ENCODE results near the gene STXBP3. TPM values are rescaled to one million over a fixed set of nuclear protein-coding genes. Genes with fewer than 3 reads are reported as not detected.

STXBP3 gene
- total RNA-seq, 1 donor = 68.4 TPM

GRCh38 chr1:108847494-108847893 lies 101.0 kb downstream of the STXBP3 start:
- no peak overlapping the region for H2AFZ ChIP-seq (ENCODE audit: low read length)
- no peaks in the 10 kb centered on the region for H4K20me1 ChIP-seq (ENCODE audit: insufficient read depth, low read length)
- no peaks in the 10 kb centered on the region for H3K9me3 ChIP-seq (ENCODE audit: low read depth, low read length)
- DNase-seq (ENCODE audit: insufficient read length, low spot score, missing footprints) = no peak
- no peaks in the 10 kb centered on the region for H3K79me2 ChIP-seq (ENCODE audit: insufficient read depth, low read length)
- TF ChIP-seq CTCF (IDR thresholded peaks at IDR 0.05; ENCODE audit: extremely low read depth, low read depth, low read length) = no peak
- peaks cover 4% of the 10 kb centered on the region for H3K4me1 ChIP-seq (ENCODE audit: insufficient read depth, low read length)
- no peak overlapping the region for H3K4me2 ChIP-seq (ENCODE audit: insufficient read depth, low read length)
- H3K27me3 ChIP-seq (ENCODE audit: insufficient read depth, low read length) = peaks cover 2% of the 10 kb centered on the region
- H3K4me3 ChIP-seq (ENCODE audit: insufficient read depth, low read length) = no peak overlapping the region
- H3K36me3 ChIP-seq (ENCODE audit: insufficient read depth, low read length) = no peaks in the 10 kb centered on the region
- H3K27ac ChIP-seq (ENCODE audit: low read depth, low read length) = no peak overlapping the region

GRCh38 chr1:108848806-108849205 lies 102.3 kb downstream of the STXBP3 start:
- no peak overlapping the region for H3K4me2 ChIP-seq (ENCODE audit: insufficient read depth, low read length)
- no peaks in the 10 kb centered on the region for H3K27me3 ChIP-seq (ENCODE audit: insufficient read depth, low read length)
- no peak for TF ChIP-seq CTCF (IDR thresholded peaks at IDR 0.05; ENCODE audit: extremely low read depth, low read depth, low read length)
- no peaks in the 10 kb centered on the region for H3K9me3 ChIP-seq (ENCODE audit: low read depth, low read length)
- H3K36me3 ChIP-seq (ENCODE audit: insufficient read depth, low read length) = no peaks in the 10 kb centered on the region
- no peaks in the 10 kb centered on the region for H4K20me1 ChIP-seq (ENCODE audit: insufficient read depth, low read length)
- no peak overlapping the region for H2AFZ ChIP-seq (ENCODE audit: low read length)
- no peak overlapping the region for H3K4me3 ChIP-seq (ENCODE audit: insufficient read depth, low read length)
- no peak overlapping the region for H3K27ac ChIP-seq (ENCODE audit: low read depth, low read length)
- no peak for DNase-seq (ENCODE audit: insufficient read length, low spot score, missing footprints)
- H3K79me2 ChIP-seq (ENCODE audit: insufficient read depth, low read length) = no peaks in the 10 kb centered on the region
- H3K4me1 ChIP-seq (ENCODE audit: insufficient read depth, low read length) = peaks cover 7% of the 10 kb centered on the region

GRCh38 chr1:108850929-108851328 lies 104.5 kb downstream of the STXBP3 start:
- no peak overlapping the region for H3K27ac ChIP-seq (ENCODE audit: low read depth, low read length)
- H3K4me3 ChIP-seq (ENCODE audit: insufficient read depth, low read length) = no peak overlapping the region
- no peaks in the 10 kb centered on the region for H4K20me1 ChIP-seq (ENCODE audit: insufficient read depth, low read length)
- no peaks in the 10 kb centered on the region for H3K9me3 ChIP-seq (ENCODE audit: low read depth, low read length)
- H3K36me3 ChIP-seq (ENCODE audit: insufficient read depth, low read length) = no peaks in the 10 kb centered on the region
- no peak for TF ChIP-seq CTCF (IDR thresholded peaks at IDR 0.05; ENCODE audit: extremely low read depth, low read depth, low read length)
- H3K27me3 ChIP-seq (ENCODE audit: insufficient read depth, low read length) = no peaks in the 10 kb centered on the region
- DNase-seq (ENCODE audit: insufficient read length, low spot score, missing footprints) = no peak
- H3K4me1 ChIP-seq (ENCODE audit: insufficient read depth, low read length) = peaks cover 18% of the 10 kb centered on the region
- H2AFZ ChIP-seq (ENCODE audit: low read length) = no peak overlapping the region
- H3K4me2 ChIP-seq (ENCODE audit: insufficient read depth, low read length) = no peak overlapping the region
- H3K79me2 ChIP-seq (ENCODE audit: insufficient read depth, low read length) = no peaks in the 10 kb centered on the region

GRCh38 chr1:108851567-108851966 lies 105.1 kb downstream of the STXBP3 start:
- TF ChIP-seq CTCF (IDR thresholded peaks at IDR 0.05; ENCODE audit: extremely low read depth, low read depth, low read length) = no peak
- Histone ChIP-seq H3K36me3 (ENCODE audit: insufficient read depth, low read length) (no peaks in the 10 kb centered on the region), H3K27me3 (ENCODE audit: insufficient read depth, low read length) (no peaks in the 10 kb centered on the region), H2AFZ (ENCODE audit: low read length) (peak overlapping the region; percentile 52), H3K4me1 (ENCODE audit: insufficient read depth, low read length) (peaks cover 18% of the 10 kb centered on the region), H3K27ac (ENCODE audit: low read depth, low read length) (no peak overlapping the region), H4K20me1 (ENCODE audit: insufficient read depth, low read length) (no peaks in the 10 kb centered on the region), H3K4me3 (ENCODE audit: insufficient read depth, low read length) (no peak overlapping the region), H3K9me3 (ENCODE audit: low read depth, low read length) (no peaks in the 10 kb centered on the region), H3K79me2 (ENCODE audit: insufficient read depth, low read length) (no peaks in the 10 kb centered on the region), H3K4me2 (ENCODE audit: insufficient read depth, low read length) (peak overlapping the region; percentile 62)
- no peak for DNase-seq (ENCODE audit: insufficient read length, low spot score, missing footprints)
